ENCODE measurements around the gene CAD. TPM values are rescaled to one million over a fixed set of nuclear protein-coding genes. Genes with fewer than 3 reads are reported as not detected.

CAD gene
- total RNA-seq, 1 experiment from 2014 or later = 66.5 TPM

GRCh38 chr2:27241761-27242613 is 24.8 kb downstream of the CAD start:
- no TSS peak for BruUV-seq (replicated peaks)
- intact Hi-C loops (cut with micrococcal nuclease) = no loop called here
- H3K36me3 Mint-ChIP-seq (ENCODE audit: insufficient read depth, unreplicated experiment) = peaks cover 65% of the 10 kb centered on the region

DNA sequence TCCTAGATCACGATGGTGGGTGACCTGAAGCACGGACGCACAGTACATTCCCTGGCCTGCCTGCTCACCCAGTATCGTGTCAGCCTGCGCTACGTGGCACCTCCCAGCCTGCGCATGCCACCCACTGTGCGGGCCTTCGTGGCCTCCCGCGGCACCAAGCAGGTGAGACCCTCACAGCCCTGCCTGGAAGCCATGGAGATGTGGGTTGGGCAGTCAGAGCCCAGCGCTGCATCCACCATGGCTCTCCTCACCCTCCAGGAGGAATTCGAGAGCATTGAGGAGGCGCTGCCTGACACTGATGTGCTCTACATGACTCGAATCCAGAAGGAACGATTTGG is 25.4 kb downstream of the CAD start:
- H3K4me3 Mint-ChIP-seq (ENCODE audit: unreplicated experiment) = no peak overlapping the region
- no peaks in the 10 kb centered on the region for H3K27me3 Mint-ChIP-seq (ENCODE audit: insufficient read depth, unreplicated experiment)
- no peak for DNase-seq (ENCODE audit: unreplicated experiment)
- intact Hi-C loops (cut with micrococcal nuclease) = no loop called here
- ChIA-PET CTCF (interaction anchor here (0.7 to 1.0 kb wide), 2 partner anchors 21 to 140 kb away, joined by 4 read pairs; no protein-coding TSS in a partner anchor), POLR2A (no interaction called here)
- TF ChIP-seq, protein P1, sequence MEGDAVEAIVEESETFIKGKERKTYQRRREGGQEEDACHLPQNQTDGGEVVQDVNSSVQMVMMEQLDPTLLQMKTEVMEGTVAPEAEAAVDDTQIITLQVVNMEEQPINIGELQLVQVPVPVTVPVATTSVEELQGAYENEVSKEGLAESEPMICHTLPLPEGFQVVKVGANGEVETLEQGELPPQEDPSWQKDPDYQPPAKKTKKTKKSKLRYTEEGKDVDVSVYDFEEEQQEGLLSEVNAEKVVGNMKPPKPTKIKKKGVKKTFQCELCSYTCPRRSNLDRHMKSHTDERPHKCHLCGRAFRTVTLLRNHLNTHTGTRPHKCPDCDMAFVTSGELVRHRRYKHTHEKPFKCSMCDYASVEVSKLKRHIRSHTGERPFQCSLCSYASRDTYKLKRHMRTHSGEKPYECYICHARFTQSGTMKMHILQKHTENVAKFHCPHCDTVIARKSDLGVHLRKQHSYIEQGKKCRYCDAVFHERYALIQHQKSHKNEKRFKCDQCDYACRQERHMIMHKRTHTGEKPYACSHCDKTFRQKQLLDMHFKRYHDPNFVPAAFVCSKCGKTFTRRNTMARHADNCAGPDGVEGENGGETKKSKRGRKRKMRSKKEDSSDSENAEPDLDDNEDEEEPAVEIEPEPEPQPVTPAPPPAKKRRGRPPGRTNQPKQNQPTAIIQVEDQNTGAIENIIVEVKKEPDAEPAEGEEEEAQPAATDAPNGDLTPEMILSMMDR (IDR thresholded peaks at IDR 0.05; ENCODE audit: unreplicated experiment) = no peak
- H3K27ac Mint-ChIP-seq (ENCODE audit: low read depth, unreplicated experiment) = no peak overlapping the region
- no peaks in the 10 kb centered on the region for H3K4me1 Mint-ChIP-seq (ENCODE audit: insufficient read depth, unreplicated experiment)
- peaks cover 59% of the 10 kb centered on the region for H3K36me3 Mint-ChIP-seq (ENCODE audit: insufficient read depth, unreplicated experiment)
- BruUV-seq (replicated peaks) = no TSS peak
- no peaks in the 10 kb centered on the region for H3K9me3 Mint-ChIP-seq (ENCODE audit: unreplicated experiment)

More at GRCh38 chr2:27241761-27242613, 24.8 kb downstream of the CAD start:
- no peak overlapping the region for H3K4me3 Mint-ChIP-seq (ENCODE audit: unreplicated experiment)
- no peak for DNase-seq (ENCODE audit: unreplicated experiment)
- H3K27ac Mint-ChIP-seq (ENCODE audit: low read depth, unreplicated experiment) = no peak overlapping the region
- no peaks in the 10 kb centered on the region for H3K4me1 Mint-ChIP-seq (ENCODE audit: insufficient read depth, unreplicated experiment)
- H3K9me3 Mint-ChIP-seq (ENCODE audit: unreplicated experiment) = no peaks in the 10 kb centered on the region
- TF ChIP-seq, protein P1 (IDR thresholded peaks at IDR 0.05; ENCODE audit: unreplicated experiment) = no peak
- POLR2A ChIA-PET = no interaction called here
- H3K27me3 Mint-ChIP-seq (ENCODE audit: insufficient read depth, unreplicated experiment) = no peaks in the 10 kb centered on the region
- CTCF ChIA-PET = interaction anchor here (1.0 to 1.4 kb wide), 7 partner anchors 34 to 140 kb away, joined by 3 to 8 read pairs (median 4); partner anchors contain the start of gene DNAJC5G

- ChIA-PET CTCF (no interaction called here), POLR2A (no interaction called here)
- no peaks in the 10 kb centered on the region for H3K4me1 Mint-ChIP-seq (ENCODE audit: insufficient read depth, unreplicated experiment)
- BruUV-seq (replicated peaks) = TSS peak; percentile 38
- no peaks in the 10 kb centered on the region for H3K27me3 Mint-ChIP-seq (ENCODE audit: insufficient read depth, unreplicated experiment)
- no peak overlapping the region for H3K4me3 Mint-ChIP-seq (ENCODE audit: unreplicated experiment)
- peaks cover 51% of the 10 kb centered on the region for H3K36me3 Mint-ChIP-seq (ENCODE audit: insufficient read depth, unreplicated experiment)
- TF ChIP-seq, protein P1 (IDR thresholded peaks at IDR 0.05; ENCODE audit: unreplicated experiment) = no peak
- H3K27ac Mint-ChIP-seq (ENCODE audit: low read depth, unreplicated experiment) = no peak overlapping the region
- intact Hi-C loops (cut with micrococcal nuclease) = no loop called here
- DNase-seq (ENCODE audit: unreplicated experiment) = no peak
- no peaks in the 10 kb centered on the region for H3K9me3 Mint-ChIP-seq (ENCODE audit: unreplicated experiment)
Measured at GRCh38 chr2:27243391-27244130, 26.4 kb downstream of the CAD start.

GRCh38 chr2:27245116-27245515 is 27.9 kb downstream of the CAD start:
- intact Hi-C loops (cut with micrococcal nuclease) = no loop called here
- ChIA-PET CTCF (interaction anchor here (1.0 kb wide), 1 partner anchor 138 kb away, joined by 4 read pairs; no protein-coding TSS in a partner anchor), POLR2A (interaction anchor here (1.0 to 1.4 kb wide), 2 partner anchors 11 to 34 kb away, joined by 3 to 4 read pairs; no protein-coding TSS in a partner anchor)
- no peaks in the 10 kb centered on the region for H3K9me3 Mint-ChIP-seq (ENCODE audit: unreplicated experiment)
- no peaks in the 10 kb centered on the region for H3K27me3 Mint-ChIP-seq (ENCODE audit: insufficient read depth, unreplicated experiment)
- no TSS peak for BruUV-seq (replicated peaks)
- H3K27ac Mint-ChIP-seq (ENCODE audit: low read depth, unreplicated experiment) = no peak overlapping the region
- peaks cover 6% of the 10 kb centered on the region for H3K4me1 Mint-ChIP-seq (ENCODE audit: insufficient read depth, unreplicated experiment)
- TF ChIP-seq, protein P1 (IDR thresholded peaks at IDR 0.05; ENCODE audit: unreplicated experiment) = no peak
- no peak for DNase-seq (ENCODE audit: unreplicated experiment)
- no peak overlapping the region for H3K4me3 Mint-ChIP-seq (ENCODE audit: unreplicated experiment)
- H3K36me3 Mint-ChIP-seq (ENCODE audit: insufficient read depth, unreplicated experiment) = peaks cover 45% of the 10 kb centered on the region

Data from MCF 10A (cell line).